Suppressor macrophage treated with lipopolysaccharide for 4 hours (primary cell): Measurements from ENCODE around the gene LAMP1.
"Not testable (repeated sequence)": the region's sequence is repeated elsewhere in the genome, so short reads cannot be mapped to it uniquely, and the experiment has no call there.

Source experiments
- DNase-seq: peaks from one replicate; pipeline ENCODE4 v3.0.0-alpha.2; 2020

The LAMP1 gene

GRCh38 chr13:113297370-113298042 is 467 bp downstream of the LAMP1 start:
- DNase-seq: peak; percentile 63

- peak; percentile 35 for DNase-seq
Measured at GRCh38 chr13:113298043-113298945, 1.3 kb downstream of the LAMP1 start.

- DNase-seq: peak; percentile 92
Measured at GRCh38 chr13:113299951-113300350, 2.9 kb downstream of the LAMP1 start.

GRCh38 chr13:113302986-113303385 is 5.9 kb downstream of the LAMP1 start:
- DNase-seq: peak; percentile 23

- no peak for DNase-seq
Measured at GRCh38 chr13:113304121-113304520, 7.1 kb downstream of the LAMP1 start.

GRCh38 chr13:113305208-113305607 is 8.2 kb downstream of the LAMP1 start:
- DNase-seq: no peak

- no peak for DNase-seq
Measured at GRCh38 chr13:113307491-113307890, 10.5 kb downstream of the LAMP1 start.

GRCh38 chr13:113309473-113309872 is 12.4 kb downstream of the LAMP1 start:
- DNase-seq: no peak

GRCh38 chr13:113314112-113314511 is 17.1 kb downstream of the LAMP1 start:
- not testable (repeated sequence) for DNase-seq

GRCh38 chr13:113314895-113315470 is 17.9 kb downstream of the LAMP1 start:
- DNase-seq: not testable (repeated sequence)

- DNase-seq: no peak
Measured at GRCh38 chr13:113315992-113316391, 19.0 kb downstream of the LAMP1 start.

GRCh38 chr13:113317031-113317430 is 20.0 kb downstream of the LAMP1 start:
- no peak for DNase-seq

GRCh38 chr13:113318956-113319355 is 21.9 kb downstream of the LAMP1 start:
- DNase-seq: no peak

GRCh38 chr13:113319371-113319770 is 22.3 kb downstream of the LAMP1 start:
- DNase-seq: no peak

GRCh38 chr13:113320226-113320875 is 23.3 kb downstream of the LAMP1 start:
- DNase-seq: no peak

GRCh38 chr13:113321546-113321945 is 24.5 kb downstream of the LAMP1 start:
- no peak for DNase-seq

- no peak for DNase-seq
Measured at GRCh38 chr13:113322043-113322461, 25.0 kb downstream of the LAMP1 start.

GRCh38 chr13:113322890-113323651 is 26.0 kb downstream of the LAMP1 start:
- DNase-seq: no peak

GRCh38 chr13:113323869-113324268 is 26.8 kb downstream of the LAMP1 start:
- DNase-seq: no peak

- DNase-seq: no peak
Measured at GRCh38 chr13:113324398-113324797, 27.4 kb downstream of the LAMP1 start.

- no peak for DNase-seq
Measured at GRCh38 chr13:113325779-113326178, 28.7 kb downstream of the LAMP1 start.

GRCh38 chr13:113327391-113327765 is 30.3 kb downstream of the LAMP1 start:
- DNase-seq: no peak
